Panc1 (cell line): ENCODE results near the gene GMDS.

Experiments used
- POLR2AphosphoS5 ChIP-seq: IDR thresholded peaks from 2 replicates; pipeline ENCODE4 v1.6.1; 2012; ENCODE audit warnings: mild to moderate bottlenecking, low read depth, low read length, moderate library complexity
- TF ChIP-seq, protein P1 (sequence below): fragments of 450-650 bp; IDR thresholded peaks from 2 replicates; pipeline ENCODE4 v1.5.1; 2017; ENCODE audit warnings: mild to moderate bottlenecking

GRCh38 chr6:1893470-1894130 lies 351.8 kb downstream of the GMDS start:
- TF ChIP-seq, protein P1, sequence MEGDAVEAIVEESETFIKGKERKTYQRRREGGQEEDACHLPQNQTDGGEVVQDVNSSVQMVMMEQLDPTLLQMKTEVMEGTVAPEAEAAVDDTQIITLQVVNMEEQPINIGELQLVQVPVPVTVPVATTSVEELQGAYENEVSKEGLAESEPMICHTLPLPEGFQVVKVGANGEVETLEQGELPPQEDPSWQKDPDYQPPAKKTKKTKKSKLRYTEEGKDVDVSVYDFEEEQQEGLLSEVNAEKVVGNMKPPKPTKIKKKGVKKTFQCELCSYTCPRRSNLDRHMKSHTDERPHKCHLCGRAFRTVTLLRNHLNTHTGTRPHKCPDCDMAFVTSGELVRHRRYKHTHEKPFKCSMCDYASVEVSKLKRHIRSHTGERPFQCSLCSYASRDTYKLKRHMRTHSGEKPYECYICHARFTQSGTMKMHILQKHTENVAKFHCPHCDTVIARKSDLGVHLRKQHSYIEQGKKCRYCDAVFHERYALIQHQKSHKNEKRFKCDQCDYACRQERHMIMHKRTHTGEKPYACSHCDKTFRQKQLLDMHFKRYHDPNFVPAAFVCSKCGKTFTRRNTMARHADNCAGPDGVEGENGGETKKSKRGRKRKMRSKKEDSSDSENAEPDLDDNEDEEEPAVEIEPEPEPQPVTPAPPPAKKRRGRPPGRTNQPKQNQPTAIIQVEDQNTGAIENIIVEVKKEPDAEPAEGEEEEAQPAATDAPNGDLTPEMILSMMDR: peak; percentile 38; the same call in 1 of the 2 replicates
- no peak for TF ChIP-seq POLR2AphosphoS5
